K562 (cell line): ENCODE data around the gene FAM20B. TPM values are rescaled to one million over a fixed set of nuclear protein-coding genes. Genes with fewer than 3 reads are reported as not detected.

ENCODE experiments used
- ARID3A ChIP-seq: IDR thresholded peaks from 2 replicates; pipeline ENCODE4 v1.6.1; 2012; ENCODE audit warnings: low read depth, low read length, improper control_type of control experiment, borderline replicate concordance
- ATF6 ChIP-seq: sonication (generic); formaldehyde crosslinking; IDR thresholded peaks from 2 replicates; pipeline ENCODE4 v1.4.0; 2020; ENCODE audit warnings: mild to moderate bottlenecking, missing genetic modification reagents
- BHLHE40 ChIP-seq: IDR thresholded peaks from 2 replicates; pipeline ENCODE4 v1.6.1; 2011; ENCODE audit warnings: low read length, improper control_type of control experiment
- ESRRA ChIP-seq: fragments of 450-650 bp; IDR thresholded peaks from 2 replicates; pipeline ENCODE4 v1.6.1; 2014; ENCODE audit warnings: low read depth, mild to moderate bottlenecking, moderate library complexity, borderline replicate concordance
- ETS1 ChIP-seq: conservative IDR thresholded peaks from 2 replicates; pipeline ENCODE4 v1.6.1; 2011; ENCODE audit warnings: low read depth, mild to moderate bottlenecking, low read length; ENCODE audit not compliant: control insufficient read depth
- ETV1 ChIP-seq: fragments of 450-650 bp; conservative IDR thresholded peaks from 2 replicates; pipeline ENCODE4 v1.6.1; 2016; ENCODE audit warnings: missing genetic modification characterization, control low read depth, low read depth, missing compliant biosample characterization
- NFRKB ChIP-seq: fragments of 450-650 bp; IDR thresholded peaks from 2 replicates; pipeline ENCODE4 v1.6.1; 2016; ENCODE audit warnings: low read depth
- NKRF ChIP-seq: fragments of 450-650 bp; IDR thresholded peaks from 2 replicates; pipeline ENCODE4 v1.6.1; 2016; ENCODE audit warnings: borderline replicate concordance
- NR3C1 ChIP-seq: sonication (generic); formaldehyde crosslinking; IDR thresholded peaks from 2 replicates; pipeline ENCODE4 v1.8.1; 2022; ENCODE audit warnings: missing genetic modification reagents
- PKNOX1 ChIP-seq: fragments of 450-650 bp; IDR thresholded peaks from 2 replicates; pipeline ENCODE4 v1.6.1; 2016
- RAD51 ChIP-seq: fragments of 450-650 bp; IDR thresholded peaks from 2 replicates; pipeline ENCODE4 v1.7.1; 2016; ENCODE audit warnings: low read depth, mild to moderate bottlenecking, borderline replicate concordance
- RFX1 ChIP-seq: fragments of 450-650 bp; IDR thresholded peaks from 2 replicates; pipeline ENCODE4 v1.6.1; 2016; ENCODE audit warnings: mild to moderate bottlenecking, moderate library complexity
- TARDBP ChIP-seq: fragments of 450-650 bp; IDR thresholded peaks from 2 replicates; pipeline ENCODE4 v1.6.1; 2016
- TFAM ChIP-seq: fragments of 250-450 bp; sonication (Bioruptor Pico); conservative IDR thresholded peaks from 2 replicates; pipeline ENCODE4 v1.5.0; 2021; ENCODE audit warnings: mild to moderate bottlenecking, moderate library complexity
- ZBTB7A ChIP-seq: IDR thresholded peaks from 2 replicates; pipeline ENCODE4 v1.6.1; 2011; ENCODE audit warnings: low read depth, mild to moderate bottlenecking, low read length, moderate library complexity, borderline replicate concordance; ENCODE audit not compliant: control insufficient read depth
- ZNF197 ChIP-seq: fragments of 200-800 bp; sonication (Bioruptor generic); IDR thresholded peaks from 2 replicates; pipeline ENCODE4 v1.6.1; 2016; ENCODE audit warnings: low read depth, missing genetic modification characterization, missing compliant biosample characterization
- ZNF212 ChIP-seq: fragments of 450-650 bp; formaldehyde crosslinking; IDR thresholded peaks from 2 replicates; pipeline ENCODE4 v1.4.0; 2020; ENCODE audit warnings: mild to moderate bottlenecking
- ZNF830 ChIP-seq: fragments of 250-450 bp; sonication (Bioruptor Pico); IDR thresholded peaks from 2 replicates; pipeline ENCODE4 v1.5.0; 2021; ENCODE audit warnings: mild to moderate bottlenecking
- polyA plus RNA-seq, 8 experiments: library from polyadenylated mRNA; depleted of rRNA in 4 of 8; stranded (reverse) in 5 of 8; unstranded in 3 of 8; fragments of >200 nt; fragmentation: Nextera tagmentation in 2 of 8; fragmentation: Illumina TruSeq in 1 of 8; extraction: Ambion mirVana in 2 of 8; extraction: Trizol in 1 of 8; gene quantifications; 2 replicates each; pipeline versions ENCODE4 v1.2.1 to v1.2.3, GENCODE V29; 2011 to 2014; ENCODE audit warnings: inconsistent platforms in 1 of 8, missing spikeins in 1 of 8
- total RNA-seq, 7 experiments: library from RNA; depleted of rRNA in 6 of 7; stranded (reverse); fragments of >200 nt in 6 of 7; fragmentation: Illumina TruSeq in 2 of 7; extraction: Trizol in 2 of 7; gene quantifications; 2 replicates each; pipeline versions ENCODE4 v1.2.1 to v1.2.3, GENCODE V29; 2011 to 2021; ENCODE audit warnings: low replicate concordance in 1 of 7

FAM20B gene
- total and polyA plus RNA-seq, 9 of the 15 experiments (the other 6 are each of a cell fraction or from before 2014, with no cell fraction given), result 7.2 to 67.5 (median 42.9) TPM

GRCh38 chr1:179081687-179082332 lies 56.1 kb downstream of the FAM20B start, which contains the start of gene TOR3A (continued):
- TF ChIP-seq PKNOX1, result peak; percentile 94
- no peak for TF ChIP-seq ZNF212 (CRISPR knock-in tag)
- TF ChIP-seq ETS1, result 0 out of 2 replicates have a peak, but pooled peaks have one; percentile 32
- TF ChIP-seq TARDBP, result 0 out of 2 replicates have a peak, but pooled peaks have one; percentile 47
- TF ChIP-seq ATF6, result peak; percentile 96
- no peak for TF ChIP-seq ARID3A
- TF ChIP-seq ZNF197, result no peak
- peak; percentile 91 for TF ChIP-seq BHLHE40
- TF ChIP-seq ZNF830 (CRISPR knock-in tag), result 0 out of 2 replicates have a peak, but pooled peaks have one; percentile 53
- TF ChIP-seq RFX1, result peak; percentile 96
- TF ChIP-seq ESRRA, result peak; percentile 51; the same call in 1 of the 2 replicates
- peak; percentile 48; the same call in 1 of the 2 replicates for TF ChIP-seq NKRF
- no peak for TF ChIP-seq TFAM (CRISPR knock-in tag)
- peak; percentile 95 for TF ChIP-seq RAD51
- no peak; the same call in 1 of the 2 replicates for TF ChIP-seq NFRKB
- no peak; the same call in 1 of the 2 replicates for TF ChIP-seq ZBTB7A
- TF ChIP-seq NR3C1 (CRISPR knock-in tag), result peak; percentile 96
- TF ChIP-seq ETV1 (tag), result 0 out of 2 replicates have a peak, but pooled peaks have one; percentile 59
